SIG-M5 (cell line): ENCODE results near the gene AGBL4.

Experiments used
- DNase-seq: peaks from one replicate; lab custom pipeline; 2025; lab: John Stamatoyannopoulos, UW

Gene AGBL4

GRCh38 chr1:48680411-48681035 is 1343.2 kb downstream of the AGBL4 start:
- no peak for DNase-seq

- no peak for DNase-seq
These were observed 1343.9 kb downstream of the AGBL4 start for GRCh38 chr1:48679859-48680258.

- DNase-seq: no peak
These were observed 1344.8 kb downstream of the AGBL4 start for GRCh38 chr1:48678710-48679505.

GRCh38 chr1:48677306-48678287 is 1346.2 kb downstream of the AGBL4 start:
- no peak for DNase-seq

- no peak for DNase-seq
These were observed 1346.9 kb downstream of the AGBL4 start for GRCh38 chr1:48676822-48677221.

GRCh38 chr1:48676376-48676775 is 1347.4 kb downstream of the AGBL4 start:
- DNase-seq: no peak

- DNase-seq: no peak
These were observed 1348.5 kb downstream of the AGBL4 start for GRCh38 chr1:48675251-48675650.

- no peak for DNase-seq
These were observed 1349.1 kb downstream of the AGBL4 start for GRCh38 chr1:48674641-48675040.

GRCh38 chr1:48673332-48674105 is 1350.2 kb downstream of the AGBL4 start:
- DNase-seq: no peak

- DNase-seq: no peak
These were observed 1352.2 kb downstream of the AGBL4 start for GRCh38 chr1:48671578-48671977.

GRCh38 chr1:48670234-48671020 is 1353.3 kb downstream of the AGBL4 start:
- DNase-seq: no peak

- DNase-seq: no peak
These were observed 1355.4 kb downstream of the AGBL4 start for GRCh38 chr1:48668339-48668738.

GRCh38 chr1:48667782-48668181 is 1356.0 kb downstream of the AGBL4 start:
- DNase-seq: no peak

- no peak for DNase-seq
These were observed 1357.9 kb downstream of the AGBL4 start for GRCh38 chr1:48665708-48666407.

GRCh38 chr1:48661726-48662463 is 1361.9 kb downstream of the AGBL4 start:
- DNase-seq: no peak

GRCh38 chr1:48659801-48660200 is 1364.0 kb downstream of the AGBL4 start:
- no peak for DNase-seq

GRCh38 chr1:48657413-48657812 is 1366.3 kb downstream of the AGBL4 start:
- no peak for DNase-seq

- no peak for DNase-seq
These were observed 1369.0 kb downstream of the AGBL4 start for GRCh38 chr1:48654606-48655210.

- DNase-seq: no peak
These were observed 1371.4 kb downstream of the AGBL4 start for GRCh38 chr1:48652334-48652733.
